NCI-H1092 (cell line): ENCODE results near the gene VHLL.

Experiments
- DNase-seq: peaks from one replicate; lab custom pipeline; 2025; lab: John Stamatoyannopoulos, UW

VHLL gene

DNA sequence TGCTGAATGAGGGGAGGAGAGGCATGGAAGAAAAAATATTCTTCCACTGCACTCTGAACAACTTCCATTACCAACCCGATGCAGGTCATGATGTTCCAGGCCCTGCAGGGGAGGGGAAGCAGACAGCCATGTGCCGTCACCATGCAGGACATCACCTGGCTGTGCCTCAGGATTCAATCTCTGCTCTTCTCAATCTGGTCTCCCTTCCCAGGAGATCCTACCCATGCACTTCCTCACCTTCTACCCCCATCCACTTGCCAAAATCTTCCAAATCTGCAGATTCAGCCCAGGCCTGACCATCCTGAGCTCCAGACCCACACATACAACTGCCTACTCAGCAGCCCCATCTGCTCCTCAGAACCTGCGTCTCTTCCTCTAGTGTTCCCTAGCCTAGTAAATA is 45.5 kb downstream of the VHLL start:
- no peak for DNase-seq

DNA sequence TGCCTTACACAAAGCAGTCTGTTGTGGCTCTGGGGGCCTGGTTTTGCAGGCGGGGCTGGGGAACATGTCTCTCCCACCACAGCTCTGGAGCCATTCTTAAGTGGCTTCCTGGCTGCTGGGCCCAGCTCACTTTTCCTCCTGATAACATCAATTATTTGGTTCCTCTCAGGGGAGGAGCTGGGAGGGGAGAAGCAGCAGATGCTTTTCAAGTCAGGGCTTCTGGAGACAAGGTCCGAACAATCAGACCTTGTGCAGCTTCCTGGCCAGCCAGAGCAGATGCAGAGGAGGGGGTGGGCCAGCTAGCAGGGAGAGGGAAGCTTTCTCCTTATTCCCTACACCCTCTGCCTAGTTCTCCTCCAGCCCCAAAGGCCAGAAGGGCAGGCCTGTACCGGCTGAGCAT is 47.6 kb downstream of the VHLL start:
- no peak for DNase-seq

DNA sequence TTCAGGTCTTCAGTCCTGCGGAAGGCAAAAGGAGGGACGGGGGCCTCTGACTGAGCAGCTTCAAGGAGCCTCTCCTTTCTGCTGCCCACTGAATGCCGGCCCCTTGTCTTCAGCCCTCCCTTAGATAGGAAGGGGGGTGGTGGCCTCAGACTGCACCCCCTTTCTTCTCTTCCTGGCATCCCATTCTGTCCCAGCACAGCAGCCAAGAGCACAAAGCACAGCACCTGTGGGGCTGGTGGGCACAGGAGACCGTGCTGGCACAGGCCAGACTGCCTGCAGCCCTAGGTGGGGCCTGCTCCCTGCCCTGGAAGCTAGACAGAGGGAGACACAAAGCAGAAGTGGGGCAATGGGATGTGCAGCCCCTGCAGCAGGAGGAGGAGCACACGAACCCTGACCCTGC is 49.5 kb downstream of the VHLL start:
- DNase-seq = no peak
